Common myeloid progenitor, CD34-positive (primary cell): Measurements from ENCODE around the gene CKS1B.
A peak's percentile ranks its signal among the peaks of the same experiment; 100 is the strongest.

Experiments
- CTCF ChIA-PET: fragments of 350-600 bp; sonication (Branson Sonifier 250); formaldehyde crosslinking; loops from one replicate; lab custom pipeline; 2021; ENCODE audit warnings: antibody characterized with exemption; lab: Charles Lee
- POLR2A ChIA-PET: fragments of 350-600 bp; sonication (Branson Sonifier 250); formaldehyde crosslinking; loops from one replicate; lab custom pipeline; 2021; ENCODE audit warnings: antibody characterized with exemption; lab: Charles Lee
- DNase-seq, 3 donors: peaks; one replicate each; pipeline versions ENCODE4 v3.0.0 to v3.0.0-alpha.2; 2013
- H3K27ac ChIP-seq, 2 experiments: 1 replicate in 1 of 2; 2 replicates in 1 of 2; pipeline ENCODE4 v1.7.0; 2013; ENCODE audit warnings: inconsistent platforms in 2 of 2, low read length in 2 of 2, mild to moderate bottlenecking in 2 of 2, low read depth in 1 of 2, moderate library complexity in 1 of 2; ENCODE audit not compliant: severe bottlenecking in 2 of 2, insufficient read depth in 1 of 2, poor library complexity in 1 of 2
- H3K27me3 ChIP-seq, 5 experiments: replicated peaks in 2 of 5; 1 replicate in 3 of 5; 2 replicates in 2 of 5; pipeline versions ENCODE4 v1.6.1 to v1.7.0; 2013; ENCODE audit warnings: low read length in 4 of 5, mild to moderate bottlenecking in 2 of 5, moderate library complexity in 2 of 5, inconsistent platforms in 1 of 5; ENCODE audit not compliant: insufficient read depth in 5 of 5, control insufficient read depth in 4 of 5
- H3K36me3 ChIP-seq, 4 experiments: 1 replicate in 2 of 4; 2 replicates in 2 of 4; pipeline versions ENCODE4 v1.6.1 to v1.7.0; 2013; ENCODE audit warnings: low read length in 3 of 4, control low read depth in 1 of 4, mild to moderate bottlenecking in 1 of 4; ENCODE audit not compliant: control insufficient read depth in 4 of 4, insufficient read depth in 4 of 4
- H3K4me1 ChIP-seq, 4 experiments: 1 replicate in 3 of 4; 2 replicates in 1 of 4; pipeline versions ENCODE4 v1.6.1 to v1.7.1; 2013; ENCODE audit warnings: low read length in 3 of 4, mild to moderate bottlenecking in 3 of 4, control low read depth in 1 of 4, inconsistent platforms in 1 of 4, moderate library complexity in 1 of 4; ENCODE audit not compliant: control insufficient read depth in 4 of 4, insufficient read depth in 4 of 4; ENCODE audit errors: control extremely low read depth in 1 of 4
- H3K4me3 ChIP-seq, 7 experiments: 1 replicate in 4 of 7; 2 replicates in 3 of 7; pipeline versions ENCODE4 v1.5.1 to v1.7.0; 2013; ENCODE audit warnings: mild to moderate bottlenecking in 7 of 7, low read length in 6 of 7, moderate library complexity in 6 of 7, inconsistent platforms in 2 of 7, low read depth in 2 of 7, control low read depth in 1 of 7; ENCODE audit not compliant: insufficient read depth in 4 of 7, control insufficient read depth in 1 of 7; ENCODE audit errors: extremely low read depth in 1 of 7
- H3K9me3 ChIP-seq, 5 experiments: 1 replicate in 4 of 5; 2 replicates in 1 of 5; pipeline versions ENCODE4 v1.6.1 to v1.7.1; 2013; ENCODE audit warnings: low read length in 4 of 5, mild to moderate bottlenecking in 2 of 5, inconsistent platforms in 1 of 5, low read depth in 1 of 5, moderate library complexity in 1 of 5; ENCODE audit not compliant: control insufficient read depth in 4 of 5, insufficient read depth in 2 of 5; ENCODE audit errors: control extremely low read depth in 1 of 5
- WGBS: methylation state at CpG from one replicate; pipeline ENCODE4 v1.1.5; 2013; ENCODE audit not compliant: insufficient coverage; 5-methylcytosine and 5-hydroxymethylcytosine counted together

CKS1B gene

GRCh38 chr1:155002464-155003226 lies 28.2 kb downstream of the CKS1B start, which contains the start of gene ZBTB7B:
ZBTB7B (plus strand) TSS chr1:155002802; CDS start chr1:155014661, 11,859 bp downstream.
- ChIA-PET POLR2A (interaction anchor here (1.0 to 1.2 kb wide), 2 partner anchors 9 to 14 kb away, joined by 3 to 4 read pairs; no protein-coding TSS in a partner anchor), CTCF (interaction anchor here (0.7 to 14.0 kb wide), 5 partner anchors 14 to 47 kb away, joined by 3 to 320 read pairs (median 4); partner anchors contain the start of genes CKS1B, FLAD1, PBXIP1 and PYGO2)
- no peaks in the 10 kb centered on the region for H3K27me3 ChIP-seq
- peaks cover 14 to 90% (median 88%) of the 10 kb centered on the region in 4 experiments for H3K4me1 ChIP-seq
- H3K36me3 ChIP-seq: no peaks in the 10 kb centered on the region
- no peak for DNase-seq
- H3K4me3 ChIP-seq: peak within 1 kb of the TSS; percentile 73 to 95 (median 86)
- 0% methylated on average over 20 of the region's 35 CpGs for WGBS
- H3K27ac ChIP-seq: peak within 1 kb of the TSS; percentile 40 to 83
- H3K9me3 ChIP-seq: no peaks in the 10 kb centered on the region

- CTCF ChIA-PET: interaction anchor here (1.4 to 14.0 kb wide), 4 partner anchors 14 to 48 kb away, joined by 4 to 320 read pairs (median 118); partner anchors contain the start of genes CKS1B, FLAD1, PBXIP1 and SHC1
- Histone ChIP-seq H3K27ac (peak overlapping the region; percentile 40 to 78), H3K4me3 (peak overlapping the region; percentile 73 to 95 (median 86)), H3K4me1 (peaks cover 14 to 90% (median 88%) of the 10 kb centered on the region in 4 experiments), H3K27me3 (no peaks in the 10 kb centered on the region), H3K9me3 (no peaks in the 10 kb centered on the region), H3K36me3 (no peaks in the 10 kb centered on the region)
- WGBS: 0% methylated on average over 27 of the region's 37 CpGs
- POLR2A ChIA-PET: interaction anchor here (1.2 kb wide), 1 partner anchor 8 kb away, joined by 3 read pairs; no protein-coding TSS in a partner anchor
- DNase-seq: no peak
These were observed 28.8 kb downstream of the CKS1B start for GRCh38 chr1:155003227-155003765.

DNA sequence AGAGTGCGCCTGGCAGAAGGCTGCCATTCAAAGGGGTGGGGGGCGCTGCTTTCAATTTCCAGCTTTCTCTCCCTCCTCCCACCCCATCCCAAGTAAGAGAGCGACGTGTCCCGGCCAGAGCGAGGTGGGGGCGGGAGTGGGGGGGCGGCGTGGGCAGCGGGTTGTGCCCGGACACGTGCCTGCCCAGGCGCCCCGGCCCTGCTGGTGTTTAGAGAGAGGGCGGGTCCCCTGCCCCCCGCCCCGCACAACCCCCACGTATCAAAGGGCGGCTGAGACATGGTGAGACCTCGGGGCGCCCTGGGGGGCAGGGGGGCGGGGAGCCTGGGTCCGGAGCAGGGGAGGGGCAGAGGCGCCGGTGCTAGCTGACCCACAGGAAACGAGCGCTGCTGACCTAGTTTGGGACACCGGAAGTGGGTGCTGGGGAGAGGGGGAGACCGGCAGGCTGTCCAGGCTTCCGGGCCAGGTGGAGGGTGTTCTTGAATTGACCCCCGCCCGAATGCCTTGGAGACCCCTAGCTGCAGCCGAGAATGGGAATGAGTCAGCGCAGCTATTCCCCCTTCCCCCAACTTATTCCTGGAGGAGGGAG lies 29.4 kb downstream of the CKS1B start:
- ChIA-PET POLR2A (interaction anchor here (1.2 kb wide), 1 partner anchor 8 kb away, joined by 3 read pairs; no protein-coding TSS in a partner anchor), CTCF (interaction anchor here (0.8 to 14.0 kb wide), 4 partner anchors 13 to 41 kb away, joined by 3 to 320 read pairs (median 118); partner anchors contain the start of genes CKS1B, FLAD1 and SHC1)
- no peaks in the 10 kb centered on the region for H3K9me3 ChIP-seq
- no peaks in the 10 kb centered on the region for H3K36me3 ChIP-seq
- peak overlapping the region in 1 of 2 experiments; percentile 78 for H3K27ac ChIP-seq
- peak overlapping the region; percentile 73 to 95 (median 86) for H3K4me3 ChIP-seq
- peaks cover 14 to 90% (median 87%) of the 10 kb centered on the region in 4 experiments for H3K4me1 ChIP-seq
- H3K27me3 ChIP-seq: no peaks in the 10 kb centered on the region
- DNase-seq: no peak
- 0% methylated on average over 9 of the region's 34 CpGs for WGBS

DNA sequence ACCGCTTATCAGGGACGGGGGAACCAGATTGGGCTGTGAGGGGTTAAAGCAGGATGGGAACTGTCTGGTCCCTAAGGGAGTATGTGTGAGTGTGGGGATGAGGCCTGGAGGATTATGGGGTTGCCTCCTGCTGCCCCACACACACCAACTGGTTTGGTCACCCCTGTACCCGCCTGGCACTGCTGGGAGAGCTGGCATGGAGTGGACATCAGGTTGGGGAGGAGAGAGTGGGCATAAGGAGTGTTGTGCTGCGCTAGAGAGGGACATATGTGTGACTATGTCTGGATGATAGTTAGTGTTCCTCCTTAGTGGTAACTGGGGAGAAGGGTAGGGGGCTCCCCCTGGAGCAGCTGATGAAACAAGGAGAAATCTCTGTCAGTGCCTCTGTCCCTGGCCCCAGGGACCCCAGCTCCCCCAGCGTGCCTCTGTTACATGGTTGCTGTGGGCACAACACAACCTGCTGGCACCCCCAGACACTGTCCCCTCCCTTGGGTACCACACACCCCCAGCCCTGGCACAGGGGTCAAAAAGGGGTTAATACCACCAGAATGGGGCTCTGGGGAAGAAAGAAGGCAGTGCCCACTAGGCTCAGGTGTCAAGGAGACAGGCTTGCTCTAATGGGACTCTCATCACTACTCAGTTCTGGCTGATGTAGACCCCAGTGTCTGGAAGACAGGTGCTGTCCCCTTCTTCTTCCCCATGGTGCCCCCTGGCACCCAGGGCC lies 30.0 kb downstream of the CKS1B start:
- Histone ChIP-seq H3K36me3 (no peaks in the 10 kb centered on the region), H3K4me3 (peak overlapping the region in 6 of 7 experiments; percentile 23 to 95 (median 85)), H3K4me1 (peaks cover 14 to 90% (median 82%) of the 10 kb centered on the region in 4 experiments), H3K27me3 (no peaks in the 10 kb centered on the region), H3K27ac (peak overlapping the region in 1 of 2 experiments; percentile 78), H3K9me3 (no peaks in the 10 kb centered on the region)
- no peak for DNase-seq
- WGBS: 88% methylated on average over 3 of the region's 5 CpGs
- ChIA-PET POLR2A (no interaction called here), CTCF (interaction anchor here (0.8 to 14.0 kb wide), 4 partner anchors 13 to 40 kb away, joined by 3 to 320 read pairs (median 118); partner anchors contain the start of genes CKS1B, FLAD1 and SHC1)

DNA sequence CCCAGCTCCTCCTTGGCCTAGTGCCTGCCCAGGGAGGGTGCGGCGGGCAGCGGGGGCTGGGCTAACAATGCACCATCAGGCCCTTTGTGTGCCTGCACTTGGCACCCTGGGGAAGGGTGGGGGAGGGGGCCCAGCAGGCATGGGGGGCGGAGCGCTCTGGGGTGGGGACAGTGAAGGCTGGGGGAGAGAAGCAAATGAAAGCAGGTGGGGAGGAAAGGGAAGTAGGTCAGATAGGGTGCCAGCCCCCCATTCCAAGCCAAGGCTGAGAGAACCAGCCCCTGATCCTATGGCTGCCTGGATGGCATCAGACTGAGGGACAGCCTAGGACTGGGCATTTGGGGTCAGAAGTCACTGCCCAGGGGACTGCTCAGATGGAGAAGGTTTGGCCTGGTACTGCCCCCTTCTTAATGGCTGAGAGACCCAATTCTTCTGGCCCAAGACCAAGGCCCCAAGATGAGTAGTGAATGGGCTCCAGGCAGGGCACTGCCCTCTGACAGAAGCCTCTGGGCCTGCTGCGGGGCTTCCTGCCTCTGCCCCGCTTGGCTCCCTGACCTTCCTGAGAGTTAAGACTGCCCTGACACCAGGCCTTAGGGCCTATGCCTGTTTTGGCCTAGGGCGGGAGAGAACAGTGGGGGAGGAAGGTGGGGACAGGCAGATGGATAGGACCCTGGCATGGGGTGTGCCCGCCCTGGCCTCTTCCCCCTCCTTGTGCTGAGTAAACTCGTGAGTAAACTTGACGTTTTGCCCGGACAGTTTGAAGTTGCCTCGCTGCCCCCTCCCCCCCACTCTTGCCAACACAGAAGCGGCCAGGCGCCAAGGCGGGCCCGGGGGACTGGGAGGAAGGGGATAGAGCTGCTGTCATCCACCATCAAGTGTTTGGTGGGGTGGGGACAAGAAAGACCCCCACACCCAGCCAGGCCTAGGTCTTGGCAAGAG lies 30.9 kb downstream of the CKS1B start:
- H3K4me1 ChIP-seq: peaks cover 11 to 90% (median 79%) of the 10 kb centered on the region in 4 experiments
- H3K4me3 ChIP-seq: peak overlapping the region in 3 of 7 experiments; percentile 32 to 95 (median 37)
- DNase-seq: no peak
- H3K36me3 ChIP-seq: no peaks in the 10 kb centered on the region
- no peaks in the 10 kb centered on the region for H3K9me3 ChIP-seq
- WGBS: 100% methylated on average over 1 of the region's 17 CpGs
- peak overlapping the region in 1 of 2 experiments; percentile 78 for H3K27ac ChIP-seq
- ChIA-PET CTCF (interaction anchor here (0.7 to 14.0 kb wide), 8 partner anchors 9 to 34 kb away, joined by 3 to 320 read pairs (median 9); partner anchors contain the start of genes CKS1B, FLAD1 and SHC1), POLR2A (interaction anchor here (0.7 kb wide), 2 partner anchors 34 to 36 kb away, joined by 3 read pairs; no protein-coding TSS in a partner anchor)
- H3K27me3 ChIP-seq: no peaks in the 10 kb centered on the region
